ENCODE data around the gene UACA. TPM values are rescaled to one million over a fixed set of nuclear protein-coding genes. Genes with fewer than 3 reads are reported as not detected.
"Not testable (repeated sequence)": the region's sequence is repeated elsewhere in the genome, so short reads cannot be mapped to it uniquely, and the experiment has no call there.

Gene UACA
- total and polyA plus RNA-seq, 8 donors: 4.9 to 135 (median 36.1) TPM

- H3K36me3 ChIP-seq: no peaks in the 10 kb centered on the region
- peak in 1 of 2 donors; percentile 23 for DNase-seq
- peak overlapping the region in 3 of 5 donors; percentile 17 to 34 (median 27) for H3K27ac ChIP-seq
- H3K9me3 ChIP-seq: no peaks in the 10 kb centered on the region
- no peaks in the 10 kb centered on the region for H3K27me3 ChIP-seq
- H3K4me1 ChIP-seq: peaks cover 17 to 42% (median 29%) of the 10 kb centered on the region in 4 donors
- intact Hi-C loops (cut with DNase I; ENCODE audit: low total_unique reads): no loop called here
- H3K4me3 ChIP-seq: no peak overlapping the region
- TF ChIP-seq, protein P1, sequence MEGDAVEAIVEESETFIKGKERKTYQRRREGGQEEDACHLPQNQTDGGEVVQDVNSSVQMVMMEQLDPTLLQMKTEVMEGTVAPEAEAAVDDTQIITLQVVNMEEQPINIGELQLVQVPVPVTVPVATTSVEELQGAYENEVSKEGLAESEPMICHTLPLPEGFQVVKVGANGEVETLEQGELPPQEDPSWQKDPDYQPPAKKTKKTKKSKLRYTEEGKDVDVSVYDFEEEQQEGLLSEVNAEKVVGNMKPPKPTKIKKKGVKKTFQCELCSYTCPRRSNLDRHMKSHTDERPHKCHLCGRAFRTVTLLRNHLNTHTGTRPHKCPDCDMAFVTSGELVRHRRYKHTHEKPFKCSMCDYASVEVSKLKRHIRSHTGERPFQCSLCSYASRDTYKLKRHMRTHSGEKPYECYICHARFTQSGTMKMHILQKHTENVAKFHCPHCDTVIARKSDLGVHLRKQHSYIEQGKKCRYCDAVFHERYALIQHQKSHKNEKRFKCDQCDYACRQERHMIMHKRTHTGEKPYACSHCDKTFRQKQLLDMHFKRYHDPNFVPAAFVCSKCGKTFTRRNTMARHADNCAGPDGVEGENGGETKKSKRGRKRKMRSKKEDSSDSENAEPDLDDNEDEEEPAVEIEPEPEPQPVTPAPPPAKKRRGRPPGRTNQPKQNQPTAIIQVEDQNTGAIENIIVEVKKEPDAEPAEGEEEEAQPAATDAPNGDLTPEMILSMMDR (IDR thresholded peaks at IDR 0.05): no peak
- TF ChIP-seq POLR2AphosphoS5 (IDR thresholded peaks at IDR 0.05) (no peak), POLR2A (IDR thresholded peaks at IDR 0.05) (no peak), EP300 (IDR thresholded peaks at IDR 0.05) (no peak)
- WGBS, 5 donors: 60 to 66% (median 61%) methylated on average over 4 of the region's 4 CpGs
Measured at GRCh38 chr15:70752193-70752635, 11.1 kb downstream of the UACA start.

DNA sequence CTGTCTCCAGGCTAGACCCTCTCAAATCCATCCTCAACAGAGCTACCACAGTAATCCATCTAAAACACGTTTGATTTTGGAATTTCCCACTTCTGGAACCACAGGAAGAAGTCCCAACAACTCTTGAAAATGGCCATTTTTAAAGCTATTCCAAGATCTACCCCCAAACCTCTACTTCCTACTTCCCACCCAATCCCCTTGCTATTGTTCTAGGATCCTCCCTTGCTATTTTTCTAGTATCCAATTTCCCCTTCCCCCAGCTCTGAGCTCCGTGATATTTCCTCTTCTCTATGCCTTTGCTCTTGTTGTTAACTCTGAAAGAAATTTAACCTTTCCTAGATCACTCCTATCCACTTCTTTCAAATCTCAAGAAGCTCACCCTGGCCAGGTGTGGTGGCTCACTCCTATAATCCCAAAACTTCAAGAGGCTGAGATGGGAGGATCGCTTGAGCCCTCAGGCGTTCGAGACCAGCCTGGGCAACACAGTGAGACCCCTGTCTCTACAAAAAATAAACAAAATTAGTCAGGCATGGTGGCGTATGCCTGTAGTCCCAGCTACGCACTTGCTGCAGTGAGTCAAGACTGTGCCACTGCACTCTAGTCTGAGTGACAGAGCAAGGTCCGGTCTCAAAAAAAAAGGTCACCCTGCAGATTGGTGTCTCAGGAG lies 13.0 kb downstream of the UACA start:
- WGBS, 5 donors: 89 to 93% (median 91%) methylated on average over 8 of the region's 8 CpGs
- Histone ChIP-seq H3K27me3 (no peaks in the 10 kb centered on the region), H3K4me1 (peaks cover 17 to 42% (median 28%) of the 10 kb centered on the region in 4 donors), H3K9me3 (no peaks in the 10 kb centered on the region), H3K36me3 (no peaks in the 10 kb centered on the region), H3K4me3 (no peak overlapping the region), H3K27ac (no peak overlapping the region)
- DNase-seq: no peak
- intact Hi-C loops (cut with DNase I; ENCODE audit: low total_unique reads): no loop called here
- TF ChIP-seq POLR2A (IDR thresholded peaks at IDR 0.05) (no peak), POLR2AphosphoS5 (IDR thresholded peaks at IDR 0.05) (no peak), EP300 (IDR thresholded peaks at IDR 0.05) (no peak)
- TF ChIP-seq, protein P1 (IDR thresholded peaks at IDR 0.05): no peak

DNA sequence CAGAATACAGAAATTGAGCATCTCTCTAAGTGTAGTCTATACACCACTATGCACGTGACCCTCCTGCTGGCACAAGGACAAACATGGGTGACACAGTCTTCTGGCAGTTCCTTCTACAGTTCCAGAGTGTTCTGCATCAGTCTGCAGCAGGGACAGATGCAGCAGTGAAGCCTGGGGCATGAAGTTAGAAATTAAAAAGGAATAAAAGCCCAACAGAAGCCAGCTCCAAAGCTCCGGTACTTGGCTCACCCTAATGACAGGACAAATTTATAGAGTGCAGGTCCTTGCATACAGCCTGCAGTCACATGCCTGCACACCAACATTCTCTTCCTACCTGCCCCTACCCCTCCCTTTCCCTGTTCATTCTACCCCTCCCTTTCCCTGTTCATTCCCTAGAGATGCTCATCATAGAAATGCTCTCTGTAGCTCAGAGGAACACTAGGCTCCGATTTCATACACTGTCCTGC lies 15.0 kb downstream of the UACA start:
- peak in 1 of 2 donors; percentile 48 for DNase-seq
- intact Hi-C loops (cut with DNase I; ENCODE audit: low total_unique reads): no loop called here
- 27 to 49% (median 41%) methylated on average over 3 of the region's 3 CpGs for WGBS, 5 donors
- Histone ChIP-seq H3K27ac (peak overlapping the region in 1 of 5 donors; percentile 12), H3K36me3 (no peaks in the 10 kb centered on the region), H3K9me3 (no peaks in the 10 kb centered on the region), H3K4me1 (peaks cover 17 to 42% (median 29%) of the 10 kb centered on the region in 4 donors), H3K4me3 (no peak overlapping the region), H3K27me3 (no peaks in the 10 kb centered on the region)
- TF ChIP-seq, protein P1 (IDR thresholded peaks at IDR 0.05): no peak
- TF ChIP-seq POLR2AphosphoS5 (IDR thresholded peaks at IDR 0.05) (no peak), EP300 (IDR thresholded peaks at IDR 0.05) (no peak), POLR2A (IDR thresholded peaks at IDR 0.05) (no peak)

GRCh38 chr15:70746598-70746997 lies 16.8 kb downstream of the UACA start:
- DNase-seq; H3K27ac ChIP-seq; H3K9me3 ChIP-seq; intact Hi-C loops (cut with DNase I; ENCODE audit: low total_unique reads); H3K27me3 ChIP-seq; H3K36me3 ChIP-seq; H3K4me3 ChIP-seq: not testable (repeated sequence)
- peaks cover 23 to 42% (median 30%) of the 10 kb centered on the region in 4 donors for H3K4me1 ChIP-seq

GRCh38 chr15:70742928-70743327 lies 20.4 kb downstream of the UACA start:
- no peak for TF ChIP-seq EP300 (IDR thresholded peaks at IDR 0.05)
- WGBS, 5 donors: 45 to 69% (median 49%) methylated on average over 3 of the region's 3 CpGs
- DNase-seq: no peak
- Histone ChIP-seq H3K4me1 (peaks cover 25 to 38% (median 30%) of the 10 kb centered on the region in 4 donors), H3K27ac (peak overlapping the region; percentile 13 to 82 (median 74)), H3K36me3 (no peaks in the 10 kb centered on the region), H3K9me3 (no peaks in the 10 kb centered on the region), H3K27me3 (no peaks in the 10 kb centered on the region), H3K4me3 (peak overlapping the region in 1 of 4 donors; percentile 26)
- intact Hi-C loops (cut with DNase I; ENCODE audit: low total_unique reads): no loop called here

Measured in stomach (tissue), 9 donors.